SH-SY5Y (cell line): Measurements from ENCODE around the gene COPB2.

Experiments used
- GATA2 ChIP-seq: IDR thresholded peaks from 2 replicates; pipeline ENCODE4 v1.6.1; 2011; ENCODE audit warnings: mild to moderate bottlenecking, low read depth, low read length
- GATA3 ChIP-seq: IDR thresholded peaks from 2 replicates; pipeline ENCODE4 v1.6.1; 2011; ENCODE audit warnings: low read depth, mild to moderate bottlenecking, low read length, moderate library complexity

DNA sequence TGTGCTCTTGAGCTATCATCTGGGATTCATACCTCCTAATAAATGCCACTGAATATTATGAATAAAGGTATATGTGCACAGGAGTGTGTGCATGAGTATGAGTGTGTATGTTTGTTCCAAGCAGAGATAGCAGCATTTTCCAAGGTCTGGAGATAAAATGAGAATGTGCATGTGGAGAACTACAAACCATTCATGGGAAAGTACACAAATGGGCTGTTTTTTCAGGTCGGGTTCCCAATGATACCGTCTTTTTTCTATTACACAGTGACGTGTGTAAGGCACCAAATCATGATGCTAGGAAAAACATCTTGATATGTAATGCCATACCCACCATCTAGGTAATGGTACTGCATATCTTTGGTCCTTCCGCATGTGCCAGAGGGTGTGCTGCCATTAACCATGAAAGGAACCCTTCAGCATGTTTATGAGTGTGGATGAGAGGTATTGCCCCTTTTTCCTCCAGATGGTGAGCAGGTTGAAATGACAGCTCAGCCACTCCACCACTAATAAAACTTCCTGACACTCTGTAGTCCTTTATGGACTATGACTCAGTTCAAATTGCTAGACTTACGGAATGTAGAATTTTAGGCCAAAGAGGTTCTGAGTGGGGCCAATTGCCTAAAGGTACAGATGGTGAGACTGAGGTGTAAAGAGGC is 36.4 kb upstream of the COPB2 start:
- no peak for TF ChIP-seq GATA2
- TF ChIP-seq GATA3, result no peak
